Brain microvascular endothelial cell (primary cell): Measurements from ENCODE around the gene MCUR1.
"Not testable (repeated sequence)": the region's sequence is repeated elsewhere in the genome, so short reads cannot be mapped to it uniquely, and the experiment has no call there.

Source experiments
- DNase-seq: peaks from one replicate; pipeline ENCODE4 v3.0.0-alpha.2; 2020
- H3K27ac ChIP-seq: fragments of 250-450 bp; sonication (Bioruptor Pico); 2 replicates; pipeline ENCODE4 v1.5.1; 2020; ENCODE audit warnings: mild to moderate bottlenecking, moderate library complexity
- H3K27me3 ChIP-seq: fragments of 250-450 bp; sonication (Bioruptor Pico); replicated peaks from 2 replicates; pipeline ENCODE4 v1.5.1; 2020; ENCODE audit warnings: mild to moderate bottlenecking
- H3K36me3 ChIP-seq: fragments of 250-450 bp; sonication (Bioruptor Pico); replicated peaks from 2 replicates; pipeline ENCODE4 v1.5.1; 2020; ENCODE audit warnings: mild to moderate bottlenecking
- H3K4me3 ChIP-seq: 2 replicates; pipeline ENCODE4 v1.5.1; 2011; ENCODE audit warnings: low read depth, mild to moderate bottlenecking, control low read depth, low read length, moderate library complexity
- CTCF ChIP-seq: IDR thresholded peaks from 2 replicates; pipeline ENCODE4 v1.5.1; 2011; ENCODE audit warnings: low read depth, mild to moderate bottlenecking, moderate library complexity, low read length, control low read depth, inconsistent platforms; ENCODE audit errors: missing control alignments
- in situ Hi-C: cut with HindIII; loops from 2 replicates; pipeline ENCODE4 v1.10.0; 2017; ENCODE audit warnings: low sequenced_read_pairs, low pct_ligation_motif_present

The MCUR1 gene

GRCh38 chr6:13851803-13852202 is 37.4 kb upstream of the MCUR1 start:
- Histone ChIP-seq H3K27ac (no peak overlapping the region), H3K27me3 (no peaks in the 10 kb centered on the region), H3K4me3 (no peak overlapping the region), H3K36me3 (no peaks in the 10 kb centered on the region)
- DNase-seq: no peak
- TF ChIP-seq CTCF: no peak
- in situ Hi-C loops: no loop called here

GRCh38 chr6:13851330-13851729 is 37.0 kb upstream of the MCUR1 start:
- in situ Hi-C loops: no loop called here
- DNase-seq: no peak
- Histone ChIP-seq H3K36me3 (no peaks in the 10 kb centered on the region), H3K27me3 (no peaks in the 10 kb centered on the region), H3K4me3 (no peak overlapping the region), H3K27ac (no peak overlapping the region)
- no peak for TF ChIP-seq CTCF

GRCh38 chr6:13850690-13851089 is 36.3 kb upstream of the MCUR1 start:
- H3K36me3 ChIP-seq, DNase-seq, H3K27ac ChIP-seq, H3K27me3 ChIP-seq, H3K4me3 ChIP-seq, in situ Hi-C loops: not testable (repeated sequence)

DNA sequence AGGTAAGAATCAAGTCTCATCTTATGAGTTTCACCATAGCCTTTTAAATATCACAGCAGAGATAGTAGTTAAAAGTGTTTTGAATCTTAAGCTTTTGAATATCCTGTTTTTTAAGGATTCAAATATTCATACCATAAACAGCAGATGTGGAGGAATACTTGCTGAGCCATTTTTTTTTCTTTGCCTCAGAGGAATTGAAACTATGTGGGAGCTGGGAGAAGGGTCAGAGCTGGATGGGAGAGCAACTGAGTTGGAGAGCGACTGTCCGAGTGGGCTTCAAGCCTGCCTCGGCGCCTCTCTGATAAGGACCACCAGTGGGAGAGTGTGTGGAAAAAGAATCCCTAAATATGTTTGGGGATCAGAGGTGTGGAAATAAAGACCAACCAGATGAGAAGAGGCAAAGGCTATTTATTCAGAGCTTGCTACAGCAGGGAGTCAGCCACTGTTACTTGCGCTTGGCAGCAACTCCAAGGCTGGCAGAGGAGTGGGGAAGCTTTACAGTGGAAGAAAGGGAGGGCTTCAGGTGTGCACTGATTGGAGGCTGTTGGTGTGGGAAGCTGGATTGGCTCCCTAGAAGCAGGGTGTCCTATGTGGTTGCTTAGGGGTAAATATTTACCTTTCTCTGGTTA is 34.3 kb upstream of the MCUR1 start:
- no peak for TF ChIP-seq CTCF
- in situ Hi-C loops: no loop called here
- no peak for DNase-seq
- no peak overlapping the region for H3K27ac ChIP-seq
- no peak overlapping the region for H3K4me3 ChIP-seq
- H3K27me3 ChIP-seq: no peaks in the 10 kb centered on the region
- no peaks in the 10 kb centered on the region for H3K36me3 ChIP-seq

DNA sequence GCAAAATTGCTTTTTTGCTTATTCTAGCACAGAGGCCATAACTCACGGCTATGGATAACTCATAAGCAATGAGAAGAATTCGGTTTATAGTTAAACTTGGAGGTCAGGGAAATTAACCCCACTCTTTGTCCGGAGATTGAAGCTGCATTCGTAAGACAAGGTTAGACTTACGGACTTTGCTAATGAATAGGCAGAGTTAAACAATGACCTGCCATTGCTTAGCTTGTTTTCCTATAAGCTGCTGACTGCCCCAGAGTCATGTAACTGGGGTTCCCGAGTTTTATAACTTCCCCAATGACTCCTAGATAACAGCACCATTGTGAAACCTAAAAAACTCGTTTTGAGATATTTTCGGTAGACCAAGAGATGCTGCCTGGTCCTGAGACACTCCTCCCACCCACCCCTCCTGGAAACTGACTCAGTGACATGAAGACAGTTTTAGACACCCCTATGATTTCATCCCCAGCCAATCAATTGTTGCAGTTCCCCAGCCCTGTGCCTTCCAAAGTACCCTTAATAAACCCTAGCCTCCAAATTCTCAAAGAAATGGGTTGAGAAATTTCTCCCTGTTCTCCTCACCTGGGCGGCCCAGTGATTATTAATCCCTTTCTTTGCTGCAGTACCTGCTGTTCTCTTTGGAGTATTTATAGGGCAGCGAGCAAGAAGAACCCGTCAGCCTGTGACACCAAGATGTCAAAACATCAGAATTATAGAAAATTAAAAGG is 33.1 kb upstream of the MCUR1 start:
- Histone ChIP-seq H3K27ac (no peak overlapping the region), H3K4me3 (no peak overlapping the region), H3K27me3 (no peaks in the 10 kb centered on the region), H3K36me3 (no peaks in the 10 kb centered on the region)
- in situ Hi-C loops: no loop called here
- TF ChIP-seq CTCF: no peak
- DNase-seq: no peak

- DNase-seq: no peak
- in situ Hi-C loops: no loop called here
- Histone ChIP-seq H3K36me3 (no peaks in the 10 kb centered on the region), H3K27ac (no peak overlapping the region), H3K4me3 (no peak overlapping the region), H3K27me3 (no peaks in the 10 kb centered on the region)
- peak; percentile 47 for TF ChIP-seq CTCF
Measured at GRCh38 chr6:13846841-13847240, 32.5 kb upstream of the MCUR1 start.
